Smooth muscle cell (in vitro differentiated cells): ENCODE data around the gene BET1. TPM values are rescaled to one million over a fixed set of nuclear protein-coding genes. Genes with fewer than 3 reads are reported as not detected.

Experiments
- DNase-seq: peaks from one replicate; lab custom pipeline; 2025; ENCODE audit not compliant: unreplicated experiment; lab: John Stamatoyannopoulos, UW
- H2AFZ ChIP-seq: fragments of 200-600 bp; sonication (generic); 2 replicates; pipeline ENCODE4 v1.6.0; 2016; ENCODE audit warnings: antibody characterized with exemption, low read depth, mild to moderate bottlenecking
- H3F3A ChIP-seq: fragments of 200-600 bp; sonication (generic); 2 replicates; pipeline ENCODE4 v1.6.0; 2017; ENCODE audit warnings: antibody characterized with exemption, low read depth
- H3K27ac ChIP-seq: fragments of 200-600 bp; sonication (generic); 2 replicates; pipeline ENCODE4 v1.5.1; 2016; ENCODE audit warnings: low read depth, mild to moderate bottlenecking
- H3K27me3 ChIP-seq: fragments of 200-600 bp; sonication (generic); 2 replicates; pipeline ENCODE4 v1.6.1; 2016; ENCODE audit warnings: low read depth, mild to moderate bottlenecking
- H3K36me3 ChIP-seq: fragments of 200-600 bp; sonication (generic); 2 replicates; pipeline ENCODE4 v1.5.1; 2016; ENCODE audit warnings: low read depth
- H3K4me1 ChIP-seq: fragments of 200-600 bp; sonication (generic); 2 replicates; pipeline ENCODE4 v1.5.1; 2016; ENCODE audit warnings: low read depth
- H3K4me2 ChIP-seq: fragments of 200-600 bp; sonication (generic); 2 replicates; pipeline ENCODE4 v1.6.0; 2016; ENCODE audit warnings: mild to moderate bottlenecking
- H3K4me3 ChIP-seq: fragments of 200-600 bp; sonication (generic); 2 replicates; pipeline ENCODE4 v1.5.1; 2016; ENCODE audit warnings: mild to moderate bottlenecking
- H3K79me2 ChIP-seq: fragments of 200-600 bp; sonication (generic); 2 replicates; pipeline ENCODE4 v1.6.0; 2016; ENCODE audit warnings: low read depth, mild to moderate bottlenecking
- H3K9ac ChIP-seq: fragments of 200-600 bp; sonication (generic); 2 replicates; pipeline ENCODE4 v1.6.0; 2016; ENCODE audit warnings: low read depth
- H3K9me3 ChIP-seq: fragments of 200-600 bp; sonication (generic); replicated peaks from 2 replicates; pipeline ENCODE4 v1.5.1; 2016; ENCODE audit warnings: low read depth
- H4K20me1 ChIP-seq: fragments of 200-600 bp; sonication (generic); 2 replicates; pipeline ENCODE4 v1.6.0; 2016; ENCODE audit warnings: low read depth
- WGBS: methylation state at CpG from one replicate; pipeline ENCODE4 v1.1.7; 2016; ENCODE audit warnings: low lambda C conversion rate; 5-methylcytosine and 5-hydroxymethylcytosine counted together
- polyA plus RNA-seq: library from polyadenylated mRNA; unstranded; fragments of >200 nt; fragmentation: Nextera tagmentation; extraction: Ambion mirVana; gene quantifications from 2 replicates; pipeline ENCODE4 v1.2.1, GENCODE V29; 2016
- total RNA-seq: library from RNA; depleted of rRNA; stranded (reverse); fragments of >200 nt; gene quantifications from 2 replicates; pipeline ENCODE4 v1.2.3, GENCODE V29; 2014
- TF ChIP-seq, protein P1 (sequence below): fragments of 200-600 bp; sonication (generic); IDR thresholded peaks from 2 replicates; pipeline ENCODE4 v1.5.1; 2017; ENCODE audit warnings: borderline replicate concordance, mild to moderate bottlenecking, antibody characterized with exemption; ENCODE audit not compliant: insufficient read depth, poor library complexity, severe bottlenecking

The BET1 gene
- total and polyA plus RNA-seq, 2 experiments from 2014 or later: 46.8 to 59.6 TPM

DNA sequence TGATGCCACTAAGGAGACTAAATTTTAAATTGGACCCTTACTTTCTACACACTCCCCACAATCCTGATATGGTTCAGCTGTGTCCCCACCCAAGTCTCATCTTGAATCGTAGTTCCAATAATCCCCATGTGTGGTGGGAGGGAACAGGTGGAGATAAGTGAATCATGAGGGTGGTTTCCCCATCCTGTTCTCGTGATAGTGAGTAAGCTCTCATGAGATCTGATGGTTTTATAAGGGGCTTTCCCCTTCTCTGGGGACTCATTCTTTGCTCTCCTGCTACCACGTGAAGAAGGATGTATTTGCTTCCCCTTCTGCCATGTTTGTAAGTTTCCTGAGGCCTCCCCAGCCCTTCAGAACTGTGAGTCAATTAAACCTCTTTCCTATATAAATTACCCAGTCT is 18.4 kb upstream of the BET1 start:
- H3K9me3 ChIP-seq: no peaks in the 10 kb centered on the region
- H3K4me3 ChIP-seq: no peak overlapping the region
- DNase-seq: no peak
- H2AFZ ChIP-seq: no peak overlapping the region
- no peak overlapping the region for H3K4me2 ChIP-seq
- no peaks in the 10 kb centered on the region for H4K20me1 ChIP-seq
- 51% methylated on average over 3 of the region's 3 CpGs for WGBS
- no peaks in the 10 kb centered on the region for H3K79me2 ChIP-seq
- peaks cover 4% of the 10 kb centered on the region for H3K27me3 ChIP-seq
- no peak overlapping the region for H3K9ac ChIP-seq
- no peaks in the 10 kb centered on the region for H3K36me3 ChIP-seq
- TF ChIP-seq, protein P1, sequence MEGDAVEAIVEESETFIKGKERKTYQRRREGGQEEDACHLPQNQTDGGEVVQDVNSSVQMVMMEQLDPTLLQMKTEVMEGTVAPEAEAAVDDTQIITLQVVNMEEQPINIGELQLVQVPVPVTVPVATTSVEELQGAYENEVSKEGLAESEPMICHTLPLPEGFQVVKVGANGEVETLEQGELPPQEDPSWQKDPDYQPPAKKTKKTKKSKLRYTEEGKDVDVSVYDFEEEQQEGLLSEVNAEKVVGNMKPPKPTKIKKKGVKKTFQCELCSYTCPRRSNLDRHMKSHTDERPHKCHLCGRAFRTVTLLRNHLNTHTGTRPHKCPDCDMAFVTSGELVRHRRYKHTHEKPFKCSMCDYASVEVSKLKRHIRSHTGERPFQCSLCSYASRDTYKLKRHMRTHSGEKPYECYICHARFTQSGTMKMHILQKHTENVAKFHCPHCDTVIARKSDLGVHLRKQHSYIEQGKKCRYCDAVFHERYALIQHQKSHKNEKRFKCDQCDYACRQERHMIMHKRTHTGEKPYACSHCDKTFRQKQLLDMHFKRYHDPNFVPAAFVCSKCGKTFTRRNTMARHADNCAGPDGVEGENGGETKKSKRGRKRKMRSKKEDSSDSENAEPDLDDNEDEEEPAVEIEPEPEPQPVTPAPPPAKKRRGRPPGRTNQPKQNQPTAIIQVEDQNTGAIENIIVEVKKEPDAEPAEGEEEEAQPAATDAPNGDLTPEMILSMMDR: no peak
- no peaks in the 10 kb centered on the region for H3K4me1 ChIP-seq
- H3K27ac ChIP-seq: no peak overlapping the region
- H3F3A ChIP-seq: no peaks in the 10 kb centered on the region

DNA sequence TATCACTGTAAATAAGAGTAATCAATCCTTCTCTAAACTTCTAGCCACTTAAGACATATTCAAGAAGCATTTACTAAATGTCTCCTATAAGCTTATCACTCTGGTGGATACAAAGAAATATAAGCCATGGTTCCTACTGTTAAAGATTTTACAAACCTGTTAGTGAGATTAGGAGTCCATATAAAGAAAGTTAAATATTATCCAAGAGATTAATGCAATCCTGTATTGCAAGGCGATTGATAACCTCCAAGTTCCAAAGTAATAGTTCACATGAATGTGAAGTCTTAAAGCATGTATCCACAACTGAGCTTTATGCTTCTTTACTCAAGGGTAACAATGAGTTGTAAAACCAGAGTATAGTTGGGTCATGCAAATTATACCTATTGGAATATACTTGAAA is 12.6 kb upstream of the BET1 start:
- Histone ChIP-seq H3K9ac (no peak overlapping the region), H3K4me1 (no peaks in the 10 kb centered on the region), H3F3A (no peaks in the 10 kb centered on the region), H3K27ac (no peak overlapping the region), H3K9me3 (no peaks in the 10 kb centered on the region), H3K4me2 (no peak overlapping the region), H3K79me2 (no peaks in the 10 kb centered on the region), H3K36me3 (no peaks in the 10 kb centered on the region), H3K27me3 (peaks cover 4% of the 10 kb centered on the region), H2AFZ (no peak overlapping the region), H4K20me1 (no peaks in the 10 kb centered on the region), H3K4me3 (no peak overlapping the region)
- WGBS: 83% methylated on average over 1 of the region's 1 CpG
- no peak for DNase-seq
- TF ChIP-seq, protein P1: no peak

DNA sequence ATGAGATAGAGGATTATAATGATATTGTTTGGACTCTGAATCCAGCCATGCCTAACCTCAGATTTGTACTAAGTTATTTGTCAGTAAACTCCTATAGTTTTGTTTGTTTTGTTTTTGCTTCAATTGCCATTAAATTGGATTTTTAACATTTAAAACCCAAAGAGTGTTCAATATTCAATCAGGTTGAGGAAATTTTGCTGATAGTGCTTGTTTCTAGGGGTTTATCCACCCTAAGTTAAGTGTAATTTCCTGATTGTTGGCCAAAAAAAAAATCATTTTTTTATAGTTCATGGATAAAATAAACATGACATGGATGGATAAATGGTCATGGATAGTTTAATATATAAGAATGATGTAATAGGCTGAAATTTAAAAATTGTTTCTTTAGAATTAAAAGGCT is 11.4 kb upstream of the BET1 start:
- no peaks in the 10 kb centered on the region for H3K4me1 ChIP-seq
- H3K9ac ChIP-seq: no peak overlapping the region
- H3K36me3 ChIP-seq: no peaks in the 10 kb centered on the region
- H3F3A ChIP-seq: no peaks in the 10 kb centered on the region
- H3K79me2 ChIP-seq: no peaks in the 10 kb centered on the region
- H3K4me2 ChIP-seq: no peak overlapping the region
- no peaks in the 10 kb centered on the region for H3K9me3 ChIP-seq
- H3K27ac ChIP-seq: no peak overlapping the region
- no peak overlapping the region for H2AFZ ChIP-seq
- DNase-seq: no peak
- H3K4me3 ChIP-seq: no peak overlapping the region
- H3K27me3 ChIP-seq: peaks cover 4% of the 10 kb centered on the region
- TF ChIP-seq, protein P1: no peak
- H4K20me1 ChIP-seq: no peaks in the 10 kb centered on the region

DNA sequence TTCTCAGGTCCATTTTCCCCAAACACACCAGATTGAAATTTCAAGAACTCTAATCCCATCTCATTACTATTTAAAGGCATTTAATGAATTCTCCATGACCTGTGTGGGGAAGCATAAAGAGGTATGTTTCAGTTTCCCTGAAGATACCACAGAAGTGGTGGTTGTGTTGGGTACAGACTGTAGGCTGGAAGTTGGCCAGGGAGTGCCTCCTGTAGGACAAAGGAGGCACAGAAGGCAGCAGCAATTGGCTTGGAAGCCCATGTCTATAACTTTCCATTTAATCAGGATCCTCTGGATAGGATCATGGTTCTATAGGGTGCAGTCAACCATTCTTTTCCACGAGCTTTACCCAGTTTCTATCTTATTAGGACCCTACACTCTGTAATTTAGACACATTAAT is 8.6 kb upstream of the BET1 start:
- peaks cover under 1% of the 10 kb centered on the region for H3K27me3 ChIP-seq
- no peaks in the 10 kb centered on the region for H3F3A ChIP-seq
- H3K79me2 ChIP-seq: no peaks in the 10 kb centered on the region
- TF ChIP-seq, protein P1: no peak
- no peak for DNase-seq
- no peaks in the 10 kb centered on the region for H3K4me1 ChIP-seq
- no peak overlapping the region for H3K9ac ChIP-seq
- H3K36me3 ChIP-seq: no peaks in the 10 kb centered on the region
- no peak overlapping the region for H3K4me3 ChIP-seq
- H4K20me1 ChIP-seq: no peaks in the 10 kb centered on the region
- no peaks in the 10 kb centered on the region for H3K9me3 ChIP-seq
- WGBS: 86% methylated on average over 1 of the region's 1 CpG
- H3K27ac ChIP-seq: no peak overlapping the region
- no peak overlapping the region for H3K4me2 ChIP-seq
- no peak overlapping the region for H2AFZ ChIP-seq
